ENCODE results near the gene CADPS2.
A peak's percentile ranks its signal among the peaks of the same experiment; 100 is the strongest.

CADPS2 gene

DNA sequence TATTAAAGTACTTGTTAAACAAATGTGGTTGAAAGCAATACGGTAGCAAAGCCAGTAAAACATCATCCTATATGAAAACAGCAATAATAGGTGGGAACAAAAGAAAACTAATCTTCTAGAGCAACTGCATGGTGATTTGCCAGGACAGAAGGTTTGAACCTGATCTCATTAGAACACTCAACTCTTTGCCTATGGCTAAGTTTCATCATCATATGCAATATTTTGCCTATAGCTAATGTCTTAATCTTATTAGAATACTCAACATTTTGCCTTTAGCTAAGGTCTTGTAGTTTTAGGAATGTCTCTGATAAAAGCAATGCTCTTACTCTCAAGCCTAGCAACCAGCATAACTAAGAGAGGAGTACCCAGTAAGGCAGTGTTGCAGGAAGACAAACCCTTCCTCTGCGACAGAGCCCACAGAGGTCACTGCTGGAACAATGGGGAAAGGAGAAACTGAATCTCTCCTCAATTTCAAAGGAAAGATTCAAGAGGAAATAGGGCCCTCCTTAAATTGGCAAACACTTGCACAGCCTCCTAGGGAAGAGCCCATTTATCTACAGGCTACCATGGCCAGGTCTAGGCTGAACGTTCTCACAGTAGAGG is 38.3 kb downstream of the CADPS2 start:
- no peak overlapping the region for H3K9ac ChIP-seq (ENCODE audit: low read length)

DNA sequence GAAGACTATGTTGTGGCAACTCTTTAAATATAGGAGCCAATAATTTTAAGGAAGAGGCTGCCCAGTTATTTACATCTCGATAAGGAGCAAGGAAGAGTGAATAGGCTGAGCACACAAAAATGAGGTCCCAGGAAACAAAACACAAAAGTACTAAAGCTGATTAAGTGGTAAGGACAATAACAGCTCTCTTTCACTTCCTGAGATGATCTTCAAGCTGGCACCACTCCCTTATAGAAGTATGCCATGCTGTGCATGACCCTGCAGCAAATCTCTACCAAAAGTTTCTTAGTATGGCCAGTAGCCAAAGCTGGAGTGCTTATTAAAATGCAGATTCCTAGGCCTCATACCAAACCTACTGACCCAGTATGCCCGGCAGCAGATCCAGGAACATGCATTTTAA is 39.7 kb downstream of the CADPS2 start:
- no peak overlapping the region for H2AFZ ChIP-seq (ENCODE audit: low read length)
- 0 out of 2 replicates have a peak overlapping the region, but pooled peaks have one; percentile 1 for H3K4me2 ChIP-seq (ENCODE audit: low read depth, low read length)
- peaks cover 11% of the 10 kb centered on the region; the same call in 1 of the 2 replicates for H3K4me1 ChIP-seq (ENCODE audit: low read length)
- H3F3A ChIP-seq (ENCODE audit: insufficient read depth, low read length), result no peaks in the 10 kb centered on the region
- H3K4me3 ChIP-seq (ENCODE audit: low read length), result no peak overlapping the region
- no peak overlapping the region for H3K9ac ChIP-seq (ENCODE audit: low read length)
- no peaks in the 10 kb centered on the region for H3K27me3 ChIP-seq (replicated peaks; ENCODE audit: insufficient read depth, low read length)
- no peak overlapping the region for H3K27ac ChIP-seq (ENCODE audit: low read length)
- TF ChIP-seq EZH2 (optimal IDR thresholded peaks at IDR 0.05; ENCODE audit: low read depth, low read length) (no peak), EZH2phosphoT487 (IDR thresholded peaks at IDR 0.05; ENCODE audit: low read length) (no peak)
- TF ChIP-seq, protein P1, sequence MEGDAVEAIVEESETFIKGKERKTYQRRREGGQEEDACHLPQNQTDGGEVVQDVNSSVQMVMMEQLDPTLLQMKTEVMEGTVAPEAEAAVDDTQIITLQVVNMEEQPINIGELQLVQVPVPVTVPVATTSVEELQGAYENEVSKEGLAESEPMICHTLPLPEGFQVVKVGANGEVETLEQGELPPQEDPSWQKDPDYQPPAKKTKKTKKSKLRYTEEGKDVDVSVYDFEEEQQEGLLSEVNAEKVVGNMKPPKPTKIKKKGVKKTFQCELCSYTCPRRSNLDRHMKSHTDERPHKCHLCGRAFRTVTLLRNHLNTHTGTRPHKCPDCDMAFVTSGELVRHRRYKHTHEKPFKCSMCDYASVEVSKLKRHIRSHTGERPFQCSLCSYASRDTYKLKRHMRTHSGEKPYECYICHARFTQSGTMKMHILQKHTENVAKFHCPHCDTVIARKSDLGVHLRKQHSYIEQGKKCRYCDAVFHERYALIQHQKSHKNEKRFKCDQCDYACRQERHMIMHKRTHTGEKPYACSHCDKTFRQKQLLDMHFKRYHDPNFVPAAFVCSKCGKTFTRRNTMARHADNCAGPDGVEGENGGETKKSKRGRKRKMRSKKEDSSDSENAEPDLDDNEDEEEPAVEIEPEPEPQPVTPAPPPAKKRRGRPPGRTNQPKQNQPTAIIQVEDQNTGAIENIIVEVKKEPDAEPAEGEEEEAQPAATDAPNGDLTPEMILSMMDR (IDR thresholded peaks at IDR 0.05; ENCODE audit: low read length), result no peak
- H3K36me3 ChIP-seq (replicated peaks; ENCODE audit: insufficient read depth, low read length), result no peaks in the 10 kb centered on the region
- H4K20me1 ChIP-seq (ENCODE audit: insufficient read depth, low read length), result no peaks in the 10 kb centered on the region
- H3K9me2 ChIP-seq (replicated peaks; ENCODE audit: insufficient read depth, low read length), result no peaks in the 10 kb centered on the region
- H3K9me3 ChIP-seq (replicated peaks; ENCODE audit: insufficient read depth, low read length), result no peaks in the 10 kb centered on the region
- peaks cover 53% of the 10 kb centered on the region for H3K79me2 ChIP-seq (ENCODE audit: low read length)
- DNase-seq, result peak; percentile 14

More for the DNA sequence above, 38.3 kb downstream of the CADPS2 start:
- Histone ChIP-seq H3K9me3 (replicated peaks; ENCODE audit: insufficient read depth, low read length) (no peaks in the 10 kb centered on the region), H4K20me1 (ENCODE audit: insufficient read depth, low read length) (no peaks in the 10 kb centered on the region), H3K79me2 (ENCODE audit: low read length) (peaks cover 46% of the 10 kb centered on the region), H3K9me2 (replicated peaks; ENCODE audit: insufficient read depth, low read length) (no peaks in the 10 kb centered on the region), H3K27ac (ENCODE audit: low read length) (no peak overlapping the region), H3K4me3 (ENCODE audit: low read length) (no peak overlapping the region), H3K4me2 (ENCODE audit: low read depth, low read length) (no peak overlapping the region), H2AFZ (ENCODE audit: low read length) (no peak overlapping the region), H3F3A (ENCODE audit: insufficient read depth, low read length) (no peaks in the 10 kb centered on the region), H3K36me3 (replicated peaks; ENCODE audit: insufficient read depth, low read length) (no peaks in the 10 kb centered on the region), H3K27me3 (replicated peaks; ENCODE audit: insufficient read depth, low read length) (no peaks in the 10 kb centered on the region), H3K4me1 (ENCODE audit: low read length) (peaks cover 11% of the 10 kb centered on the region; the same call in 1 of the 2 replicates)
- TF ChIP-seq, protein P1 (IDR thresholded peaks at IDR 0.05; ENCODE audit: low read length), result no peak
- TF ChIP-seq EZH2phosphoT487 (IDR thresholded peaks at IDR 0.05; ENCODE audit: low read length) (no peak), EZH2 (optimal IDR thresholded peaks at IDR 0.05; ENCODE audit: low read depth, low read length) (no peak)
- no peak for DNase-seq

DNA sequence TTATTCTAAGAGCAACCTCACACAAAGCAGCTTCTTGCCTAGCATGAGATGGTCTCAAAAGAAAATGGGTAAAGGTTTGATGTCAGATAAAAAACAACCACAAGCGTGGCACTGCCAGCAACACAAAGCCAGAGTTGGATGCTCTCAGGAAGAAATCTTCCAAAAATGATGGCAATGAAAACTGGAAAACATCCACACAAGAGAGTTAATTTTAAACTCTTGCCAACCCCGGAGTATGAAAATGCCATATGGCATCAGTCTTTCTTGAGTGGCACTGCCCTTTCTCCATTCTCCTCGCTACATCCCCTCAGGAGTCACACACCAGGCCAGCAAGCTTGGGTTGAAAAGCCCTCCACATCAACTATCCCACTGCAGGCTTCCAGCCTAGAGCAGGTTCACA is 41.0 kb downstream of the CADPS2 start:
- Histone ChIP-seq H3K4me3 (ENCODE audit: low read length) (no peak overlapping the region), H4K20me1 (ENCODE audit: insufficient read depth, low read length) (no peaks in the 10 kb centered on the region), H3K27me3 (replicated peaks; ENCODE audit: insufficient read depth, low read length) (no peaks in the 10 kb centered on the region), H3F3A (ENCODE audit: insufficient read depth, low read length) (no peaks in the 10 kb centered on the region), H3K79me2 (ENCODE audit: low read length) (peaks cover 55% of the 10 kb centered on the region), H3K36me3 (replicated peaks; ENCODE audit: insufficient read depth, low read length) (no peaks in the 10 kb centered on the region), H3K9me3 (replicated peaks; ENCODE audit: insufficient read depth, low read length) (no peaks in the 10 kb centered on the region), H3K9ac (ENCODE audit: low read length) (no peak overlapping the region), H3K9me2 (replicated peaks; ENCODE audit: insufficient read depth, low read length) (no peaks in the 10 kb centered on the region), H3K4me1 (ENCODE audit: low read length) (peaks cover 11% of the 10 kb centered on the region; the same call in 1 of the 2 replicates), H2AFZ (ENCODE audit: low read length) (no peak overlapping the region), H3K27ac (ENCODE audit: low read length) (no peak overlapping the region), H3K4me2 (ENCODE audit: low read depth, low read length) (no peak overlapping the region)
- DNase-seq, result no peak
- TF ChIP-seq, protein P1 (IDR thresholded peaks at IDR 0.05; ENCODE audit: low read length), result no peak
- no peak for TF ChIP-seq EZH2 (optimal IDR thresholded peaks at IDR 0.05; ENCODE audit: low read depth, low read length)
- TF ChIP-seq EZH2phosphoT487 (IDR thresholded peaks at IDR 0.05; ENCODE audit: low read length), result no peak

All from MM.1S (cell line).